Upper lobe of right lung (tissue), 1 donor: ENCODE measurements around the gene FGD3. TPM values are rescaled to one million over a fixed set of nuclear protein-coding genes. Genes with fewer than 3 reads are reported as not detected.
"Not testable (repeated sequence)": the region's sequence is repeated elsewhere in the genome, so short reads cannot be mapped to it uniquely, and the experiment has no call there.

ENCODE experiments used
- ATAC-seq: fragments of 200-7000 bp; cut with Tn5 transposase; one replicate; pipeline ENCODE4 v1.9.1; 2020; ENCODE audit warnings: mild to moderate bottlenecking, moderate library complexity
- DNase-seq: peaks from one replicate; pipeline ENCODE4 v3.0.0-alpha.2; 2020
- H3K27ac ChIP-seq: fragments of 200-600 bp; one replicate; pipeline ENCODE4 v1.8.0; 2022
- H3K27me3 ChIP-seq: fragments of 200-600 bp; one replicate; pipeline ENCODE4 v1.8.0; 2022; ENCODE audit warnings: mild to moderate bottlenecking
- H3K36me3 ChIP-seq: fragments of 200-600 bp; one replicate; pipeline ENCODE4 v1.8.0; 2022
- H3K4me1 ChIP-seq: fragments of 200-600 bp; one replicate; pipeline ENCODE4 v1.8.0; 2022
- H3K4me3 ChIP-seq: fragments of 200-600 bp; one replicate; pipeline ENCODE4 v1.8.0; 2022; ENCODE audit warnings: mild to moderate bottlenecking
- H3K9me3 ChIP-seq: fragments of 200-600 bp; one replicate; pipeline ENCODE4 v1.8.0; 2022
- CTCF ChIP-seq: fragments of 200-600 bp; IDR thresholded peaks from one replicate; pipeline ENCODE4 v1.8.0; 2022; ENCODE audit warnings: antibody characterized with exemption
- intact Hi-C: fragments of 100-400 bp; cut with DNase I; formaldehyde crosslinking; loops from one replicate; pipeline ENCODE4 v1.11.0; 2022
- total RNA-seq: library from RNA; stranded (reverse); fragmentation: NEBNext Ultra II Directional; extraction: Animal tissue kit (Norgen Biotek cat#: 25700); gene quantifications from one replicate; pipeline ENCODE4 v1.2.1, GENCODE V29; 2021
- donor health status: DM: no; HTN: yes; CAD: no; lungs with severe emphysema.

The FGD3 gene
- total RNA-seq, 1 donor from 2014 or later, result 21.6 TPM

- Histone ChIP-seq H3K36me3 (no peaks in the 10 kb centered on the region), H3K27me3 (no peaks in the 10 kb centered on the region), H3K9me3 (no peaks in the 10 kb centered on the region), H3K27ac (no peak overlapping the region), H3K4me3 (no peak overlapping the region), H3K4me1 (no peaks in the 10 kb centered on the region)
- intact Hi-C loops, result no loop called here
- no peak for TF ChIP-seq CTCF
- ATAC-seq, result no peak
- peak; percentile 41 for DNase-seq
These were observed 65.9 kb downstream of the FGD3 start for GRCh38 chr9:93012963-93013855.

- intact Hi-C loops, result no loop called here
- H3K36me3 ChIP-seq, result no peaks in the 10 kb centered on the region
- peak; percentile 40 for DNase-seq
These were observed 66.7 kb downstream of the FGD3 start for GRCh38 chr9:93013856-93014582.

GRCh38 chr9:93015190-93015589, 67.9 kb downstream of the FGD3 start:
- intact Hi-C loops, ATAC-seq, H3K27ac ChIP-seq, H3K9me3 ChIP-seq, H3K27me3 ChIP-seq, H3K36me3 ChIP-seq, H3K4me1 ChIP-seq, H3K4me3 ChIP-seq: not testable (repeated sequence)
- peak; percentile 68 for DNase-seq

More at GRCh38 chr9:93013856-93014582, 66.7 kb downstream of the FGD3 start:
- Histone ChIP-seq H3K9me3 (no peaks in the 10 kb centered on the region), H3K4me1 (no peaks in the 10 kb centered on the region), H3K27me3 (no peaks in the 10 kb centered on the region), H3K27ac (no peak overlapping the region), H3K4me3 (no peak overlapping the region)
- no peak for TF ChIP-seq CTCF
- no peak for ATAC-seq

GRCh38 chr9:93017621-93018020, 70.3 kb downstream of the FGD3 start:
- Histone ChIP-seq H3K27me3 (no peaks in the 10 kb centered on the region), H3K27ac (no peak overlapping the region), H3K4me3 (no peak overlapping the region), H3K36me3 (peaks cover 17% of the 10 kb centered on the region), H3K9me3 (no peaks in the 10 kb centered on the region), H3K4me1 (no peaks in the 10 kb centered on the region)
- peak; percentile 57 for DNase-seq
- ATAC-seq, result no peak
- intact Hi-C loops, result no loop called here
- TF ChIP-seq CTCF, result no peak

- Histone ChIP-seq H3K36me3 (peaks cover 17% of the 10 kb centered on the region), H3K4me3 (no peak overlapping the region), H3K27ac (no peak overlapping the region), H3K9me3 (no peaks in the 10 kb centered on the region), H3K27me3 (no peaks in the 10 kb centered on the region), H3K4me1 (no peaks in the 10 kb centered on the region)
- no peak for TF ChIP-seq CTCF
- no peak for ATAC-seq
- intact Hi-C loops, result no loop called here
- peak; percentile 37 for DNase-seq
These were observed 72.8 kb downstream of the FGD3 start for GRCh38 chr9:93020151-93020550.
